NCI-H146 (cell line): Measurements from ENCODE around the gene FAM3D.

Experiments
- DNase-seq: peaks from one replicate; lab custom pipeline; 2025; lab: John Stamatoyannopoulos, UW

FAM3D gene

DNA sequence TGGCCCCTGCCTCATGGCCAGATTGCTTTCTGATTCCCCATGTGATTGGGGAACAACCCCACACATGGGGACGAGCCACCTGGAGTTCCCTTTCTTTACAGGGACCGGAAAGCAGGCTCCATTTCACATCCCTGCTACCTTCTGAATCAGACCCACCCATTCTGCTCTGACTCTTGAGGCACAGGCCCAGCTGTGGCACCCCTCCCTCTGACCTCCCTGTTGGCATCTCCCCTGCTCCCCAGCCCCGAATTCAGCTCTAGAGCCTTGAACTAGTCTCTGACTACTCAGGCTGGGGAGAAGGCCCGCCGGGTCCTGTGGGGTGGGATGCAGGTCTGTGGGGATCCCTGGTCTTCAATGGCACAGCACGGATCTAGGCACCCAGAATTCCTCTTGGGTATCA lies 12.1 kb downstream of the FAM3D start:
- DNase-seq: no peak

DNA sequence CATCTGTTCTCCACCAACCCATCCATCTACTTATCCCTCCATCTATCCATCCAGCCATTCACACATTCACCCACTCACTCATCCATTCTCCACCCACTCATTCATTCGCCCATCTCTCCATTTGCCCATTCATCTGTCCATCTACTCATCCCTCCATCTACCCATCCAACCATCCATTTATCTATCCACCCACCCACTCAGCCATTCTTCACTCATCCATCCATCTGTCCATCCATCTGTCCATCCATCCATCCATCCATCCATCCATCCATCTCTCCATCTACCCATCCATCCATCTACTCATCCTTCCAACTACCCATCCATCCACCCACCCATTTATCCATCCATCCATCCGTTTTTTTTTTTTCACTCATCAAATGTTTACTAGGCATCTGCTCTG lies 13.9 kb downstream of the FAM3D start:
- no peak for DNase-seq

DNA sequence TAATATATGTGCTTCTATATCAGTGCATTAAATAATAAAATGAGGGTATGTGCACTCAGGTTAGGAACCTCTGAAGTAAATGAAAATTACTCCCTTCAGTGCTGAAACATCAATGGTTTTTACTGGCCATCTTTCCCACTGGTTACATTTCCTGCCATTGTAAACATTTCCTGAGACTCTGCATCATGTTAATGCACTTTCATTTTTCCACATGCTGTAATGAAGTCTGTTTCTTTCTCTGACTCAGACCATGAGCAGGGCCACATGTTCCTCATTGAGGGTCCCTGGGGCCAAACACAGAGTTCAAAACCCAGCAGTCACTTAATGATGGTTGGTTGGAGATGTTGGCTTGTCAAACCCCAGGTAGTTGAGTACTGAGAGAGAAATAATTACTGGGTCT lies 15.3 kb downstream of the FAM3D start:
- DNase-seq: no peak

- DNase-seq: peak; percentile 24
These were observed 19.0 kb downstream of the FAM3D start for GRCh38 chr3:58647381-58648141.

GRCh38 chr3:58646503-58646902 lies 20.1 kb downstream of the FAM3D start:
- DNase-seq: no peak

- no peak for DNase-seq
These were observed 20.8 kb downstream of the FAM3D start for GRCh38 chr3:58645726-58646125.

GRCh38 chr3:58642846-58643245 lies 23.7 kb downstream of the FAM3D start:
- no peak for DNase-seq

GRCh38 chr3:58640700-58641372 lies 25.7 kb downstream of the FAM3D start:
- DNase-seq: peak; percentile 69

DNA sequence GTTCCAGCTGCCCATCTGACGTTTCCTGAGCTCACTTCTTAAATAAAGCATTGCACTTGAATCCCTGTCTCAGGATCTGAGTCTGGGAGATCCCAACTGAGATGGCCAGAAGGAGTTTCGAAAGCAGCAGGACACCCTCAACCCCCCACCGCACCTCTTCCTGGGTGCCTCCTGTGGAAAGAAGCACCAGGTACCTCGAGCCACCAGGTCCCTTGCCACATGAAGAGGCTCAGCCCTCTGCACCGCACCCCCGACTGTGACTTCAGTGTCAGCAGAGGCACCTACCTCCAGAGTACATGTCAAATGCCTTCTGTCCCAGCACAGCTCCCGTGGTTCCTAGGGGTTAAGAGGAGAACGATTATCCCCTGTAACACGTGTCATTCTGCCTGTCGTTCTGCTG lies 26.7 kb downstream of the FAM3D start:
- no peak for DNase-seq

GRCh38 chr3:58639001-58639400 lies 27.6 kb downstream of the FAM3D start:
- DNase-seq: no peak

DNA sequence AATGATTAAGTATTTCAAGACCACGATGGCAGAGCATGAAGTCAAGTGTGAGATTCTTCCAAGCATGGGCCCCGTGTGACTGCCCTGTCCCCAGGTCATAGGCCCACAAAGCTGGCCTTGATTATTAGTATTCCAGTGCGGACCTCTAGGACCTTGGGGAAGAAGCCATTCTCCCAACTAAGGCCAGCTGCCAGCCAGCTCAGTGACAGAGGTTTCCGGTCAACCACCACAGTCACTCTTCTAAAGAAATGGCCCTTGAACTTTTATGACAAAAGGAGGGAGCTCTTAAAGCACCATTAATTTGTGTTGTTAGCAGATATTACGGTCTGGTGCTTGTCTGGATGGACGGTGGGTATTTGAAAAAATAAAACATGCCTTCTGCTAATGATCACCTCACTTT lies 28.0 kb downstream of the FAM3D start:
- DNase-seq: no peak

DNA sequence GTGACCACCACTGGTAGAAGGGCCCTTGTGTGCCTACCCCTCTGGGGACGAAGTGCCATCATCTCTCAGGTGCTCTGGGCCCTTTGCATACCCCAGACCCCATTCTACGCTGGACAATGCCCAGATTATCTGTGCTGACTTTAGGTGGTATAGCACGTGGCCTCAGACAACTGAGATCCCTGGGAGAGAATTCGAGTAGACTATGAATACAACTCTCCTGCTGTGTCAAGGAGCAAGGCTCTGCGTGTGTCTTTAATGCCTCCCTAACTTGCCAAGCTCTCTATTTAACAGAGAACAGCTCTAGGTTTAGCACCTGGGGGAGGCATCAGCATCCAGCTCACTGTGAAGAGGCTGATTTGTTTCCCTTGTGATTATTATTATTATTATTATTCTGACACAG lies 29.1 kb downstream of the FAM3D start:
- no peak for DNase-seq

DNA sequence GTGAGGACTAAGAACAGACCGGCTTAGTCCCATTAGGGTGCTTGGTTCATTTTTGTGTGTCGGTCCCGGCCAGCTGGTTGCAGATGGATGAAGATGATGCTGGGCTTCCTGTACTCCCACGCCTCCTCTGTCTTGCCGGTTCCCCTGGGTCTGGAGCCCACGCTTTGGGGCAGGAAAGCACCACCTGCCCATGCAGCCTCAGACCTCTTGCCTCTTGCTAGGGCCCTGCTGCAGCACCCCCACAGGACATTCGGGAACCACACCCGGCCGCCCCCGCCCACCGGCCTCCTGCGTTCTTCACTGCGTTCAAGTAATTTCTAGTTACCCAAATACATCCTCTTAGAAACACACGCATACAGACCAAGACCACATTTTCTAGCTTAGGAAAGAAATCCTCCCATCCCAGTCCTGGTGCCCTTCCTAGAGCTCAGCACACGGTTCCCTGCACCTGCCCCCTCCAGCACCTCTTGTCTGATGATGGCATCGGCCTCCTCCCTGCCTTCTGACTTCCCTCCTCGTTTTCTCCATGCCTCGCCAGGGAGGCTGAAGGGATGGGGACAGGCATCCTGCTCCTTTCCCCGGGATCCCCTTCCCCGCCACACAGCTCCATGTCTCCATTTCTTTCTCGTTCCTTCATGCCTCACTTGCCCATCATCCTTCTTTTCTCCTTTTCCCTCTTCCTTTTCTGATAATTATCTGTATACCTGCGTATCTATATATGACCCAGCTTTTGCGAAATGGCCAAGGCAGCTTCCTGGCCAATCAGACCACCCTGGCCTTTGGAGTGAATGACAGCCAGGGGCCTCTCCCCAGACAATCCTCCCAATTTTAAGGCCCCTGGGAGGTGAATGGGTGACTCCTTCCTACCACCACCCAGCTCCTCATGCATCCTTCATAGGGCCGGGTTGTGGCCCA lies 30.9 kb downstream of the FAM3D start:
- no peak for DNase-seq

GRCh38 chr3:58633157-58633865 lies 33.3 kb downstream of the FAM3D start:
- DNase-seq: no peak

DNA sequence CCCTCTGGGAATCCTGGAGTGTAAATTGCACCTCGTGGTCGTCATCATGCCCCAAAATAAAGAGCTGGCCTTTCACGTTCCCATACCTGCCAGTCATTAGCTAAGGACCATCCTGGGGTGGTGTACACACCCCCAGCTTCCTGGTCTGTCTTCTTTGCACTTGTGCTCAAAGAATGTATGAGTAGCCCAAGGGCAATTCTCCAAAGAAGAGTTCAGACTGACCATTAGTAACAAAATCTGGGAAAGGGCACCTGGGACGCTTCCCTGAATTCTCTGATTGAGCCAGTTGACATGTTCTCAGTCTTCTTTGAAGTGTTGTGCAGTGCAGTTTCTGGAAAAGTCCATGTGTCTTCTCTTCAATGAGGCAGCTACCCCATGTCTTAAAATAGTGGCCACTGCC lies 34.8 kb downstream of the FAM3D start:
- DNase-seq: no peak

DNA sequence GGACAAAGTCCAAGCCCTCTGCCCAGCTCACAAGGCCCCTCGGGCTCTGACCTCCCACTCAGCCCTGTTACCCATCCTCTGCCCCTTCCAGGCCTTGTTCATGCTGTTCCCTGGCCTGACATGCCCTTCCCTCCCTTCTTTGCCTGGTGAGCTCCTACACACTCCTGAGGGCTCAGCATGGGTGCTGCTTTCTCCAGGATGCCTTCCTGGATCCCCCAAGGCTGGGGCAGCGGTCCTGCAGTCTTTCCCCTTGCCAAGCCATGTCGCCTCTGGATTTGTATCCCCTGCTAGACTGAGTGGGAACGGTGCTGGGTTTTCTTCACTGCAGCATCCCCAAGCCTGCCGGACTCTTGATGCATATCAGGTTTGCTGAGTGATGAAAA lies 35.9 kb downstream of the FAM3D start:
- no peak for DNase-seq

- peak; percentile 44 for DNase-seq
These were observed 36.4 kb downstream of the FAM3D start for GRCh38 chr3:58630076-58630709.

DNA sequence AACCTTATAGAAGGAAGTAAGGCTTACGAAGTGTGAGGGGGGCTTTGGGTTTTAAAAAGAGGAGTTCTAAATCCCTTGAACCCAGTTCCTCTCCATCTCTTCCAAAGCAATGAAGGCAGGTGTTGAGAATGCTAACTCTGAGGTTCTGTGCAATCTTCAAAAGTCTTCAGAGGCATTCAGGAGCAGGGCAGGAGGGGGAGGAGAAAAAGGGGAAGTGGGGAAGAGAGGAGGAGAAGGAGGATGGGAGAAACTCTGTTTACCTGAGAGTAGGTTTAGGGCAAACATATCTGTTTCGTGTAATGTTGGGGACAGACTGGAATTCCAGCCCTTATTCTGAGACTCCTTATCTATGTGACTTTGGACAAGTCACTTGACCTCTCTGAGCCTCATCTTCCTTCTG lies 36.9 kb downstream of the FAM3D start:
- no peak for DNase-seq

DNA sequence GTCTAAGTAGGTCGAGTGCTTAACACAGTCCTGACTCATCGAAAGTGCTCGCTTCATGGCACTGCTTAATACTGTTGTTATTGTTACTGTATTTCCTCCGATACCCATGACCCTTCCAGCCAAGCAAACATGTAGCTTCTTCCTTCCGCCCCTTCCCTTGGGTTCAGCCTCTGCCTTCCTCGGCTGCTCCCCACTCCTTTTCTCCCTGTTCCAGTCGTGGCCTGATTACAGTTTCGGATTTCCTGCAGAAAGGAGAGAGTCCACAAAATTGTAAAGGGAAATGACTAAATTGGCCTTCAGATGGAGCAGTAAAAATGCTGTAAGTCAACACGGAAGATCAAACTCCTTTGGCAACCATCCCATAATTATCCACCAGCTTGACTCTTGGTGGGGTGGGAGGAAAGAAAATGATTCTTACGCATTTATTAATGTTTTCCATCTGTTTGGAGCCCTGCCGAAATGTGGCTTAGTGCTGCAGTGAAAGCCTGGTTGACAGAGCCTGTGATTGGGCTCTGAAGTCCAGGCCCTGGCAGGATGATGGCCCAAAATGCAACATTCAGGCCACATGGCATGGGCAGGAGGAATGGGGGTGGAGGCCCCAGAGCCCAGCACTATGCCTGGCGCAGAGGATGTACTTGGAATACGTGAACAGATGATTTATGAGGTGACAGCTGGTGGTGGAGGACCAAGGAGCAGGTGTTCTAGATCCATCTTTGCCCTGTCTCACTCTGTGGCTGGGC lies 37.6 kb downstream of the FAM3D start:
- DNase-seq: no peak

DNA sequence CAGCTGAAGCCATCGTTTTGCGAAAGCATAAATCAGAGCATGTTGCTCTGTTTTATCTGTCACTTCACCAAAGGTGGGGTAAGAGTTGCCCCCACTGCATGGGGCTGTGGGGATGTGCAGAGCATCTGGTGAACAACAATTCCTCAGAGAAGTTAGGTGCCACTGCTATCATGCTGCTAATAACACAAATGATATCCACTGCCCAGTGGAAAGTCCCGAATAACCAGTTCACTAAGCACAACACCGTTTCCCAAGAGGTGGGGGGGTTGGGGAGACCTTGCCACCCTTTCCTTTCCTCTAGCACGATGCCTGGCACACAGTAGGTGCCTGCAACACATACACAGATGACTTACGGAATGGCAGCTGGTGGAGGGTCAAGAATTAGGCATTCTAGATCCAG lies 38.6 kb downstream of the FAM3D start:
- DNase-seq: no peak

GRCh38 chr3:58627570-58627885 lies 39.0 kb downstream of the FAM3D start:
- DNase-seq: no peak
